HepG2 (cell line): ENCODE results near the gene NEMF. TPM values are rescaled to one million over a fixed set of nuclear protein-coding genes. Genes with fewer than 3 reads are reported as not detected.

Experiments
- CCAR2 ChIP-seq: fragments of 200-400 bp; formaldehyde crosslinking; optimal IDR thresholded peaks from 2 replicates; pipeline ENCODE3; 2018; ENCODE audit warnings: low read depth, mild to moderate bottlenecking, low read length, moderate library complexity
- GTF3A ChIP-seq: sonication (generic); formaldehyde crosslinking; conservative IDR thresholded peaks from 2 replicates; pipeline ENCODE4 v1.4.0; 2020; ENCODE audit warnings: mild to moderate bottlenecking, missing genetic modification reagents
- JARID2 ChIP-seq: sonication (generic); formaldehyde crosslinking; IDR thresholded peaks from 2 replicates; pipeline ENCODE4 v1.8.1; 2023; ENCODE audit warnings: missing genetic modification reagents, inconsistent platforms; ENCODE audit not compliant: insufficient replicate concordance
- KAT7 ChIP-seq: IDR thresholded peaks from 2 replicates; pipeline ENCODE4 v1.6.1; 2018; ENCODE audit warnings: borderline replicate concordance, missing compliant biosample characterization
- MTF2 ChIP-seq: sonication (generic); formaldehyde crosslinking; IDR thresholded peaks from 2 replicates; pipeline ENCODE4 v1.5.0; 2020; ENCODE audit warnings: missing genetic modification reagents, borderline replicate concordance
- NFRKB ChIP-seq: fragments of 450-650 bp; IDR thresholded peaks from 2 replicates; pipeline ENCODE4 v1.6.1; 2017
- SOX6 ChIP-seq, 2 experiments: fragments of 450-650 bp in 1 of 2; sonication (generic) in 1 of 2; formaldehyde crosslinking in 1 of 2; IDR thresholded peaks; 2 replicates each; pipeline versions ENCODE4 v1.4.0 to v1.6.1; 2017 to 2020; ENCODE audit warnings: antibody characterized with exemption in 1 of 2, mild to moderate bottlenecking in 1 of 2, missing genetic modification reagents in 1 of 2
- TBX3 ChIP-seq: fragments of 450-650 bp; IDR thresholded peaks from 2 replicates; pipeline ENCODE4 v1.6.1; 2017; ENCODE audit warnings: antibody characterized with exemption, mild to moderate bottlenecking, inconsistent platforms, borderline replicate concordance
- YY1 ChIP-seq: IDR thresholded peaks from 2 replicates; pipeline ENCODE4 v1.6.1; 2011; ENCODE audit warnings: low read length, low read depth, moderate library complexity, mild to moderate bottlenecking; ENCODE audit not compliant: insufficient read depth, insufficient replicate concordance
- ZFP82 ChIP-seq: sonication (generic); formaldehyde crosslinking; IDR thresholded peaks from 2 replicates; pipeline ENCODE4 v1.5.1; 2020; ENCODE audit warnings: mild to moderate bottlenecking, missing genetic modification reagents, borderline replicate concordance
- ZNF180 ChIP-seq: sonication (generic); formaldehyde crosslinking; IDR thresholded peaks from 2 replicates; pipeline ENCODE4 v1.4.0; 2020; ENCODE audit warnings: low read depth, missing genetic modification reagents, borderline replicate concordance
- ZNF7 ChIP-seq: IDR thresholded peaks from 2 replicates; pipeline ENCODE4 v1.6.1; 2016; ENCODE audit warnings: missing biosample characterization, missing genetic modification reagents
- ZNF746 ChIP-seq: sonication (generic); formaldehyde crosslinking; IDR thresholded peaks from 2 replicates; pipeline ENCODE4 v1.8.0; 2022; ENCODE audit warnings: mild to moderate bottlenecking, missing genetic modification reagents
- ZSCAN22 ChIP-seq: sonication (generic); formaldehyde crosslinking; IDR thresholded peaks from 2 replicates; pipeline ENCODE4 v1.4.0; 2020; ENCODE audit warnings: mild to moderate bottlenecking, missing genetic modification reagents
- polyA plus RNA-seq, 8 experiments: library from polyadenylated mRNA; depleted of rRNA in 3 of 8; stranded (reverse) in 7 of 8; unstranded in 1 of 8; fragments of >200 nt; fragmentation: Illumina TruSeq in 4 of 8; extraction: Trizol in 4 of 8; gene quantifications; 2 replicates each; pipeline versions ENCODE4 v1.2.1 to v1.2.3, GENCODE V29; 2011 to 2016; ENCODE audit warnings: low read depth in 4 of 8, missing spikeins in 1 of 8, mixed read lengths in 1 of 8; ENCODE audit not compliant: insufficient read depth in 1 of 8
- total RNA-seq, 5 experiments: library from RNA; depleted of rRNA; stranded (reverse); fragments of >200 nt; fragmentation: Illumina TruSeq; extraction: Trizol; gene quantifications; 2 replicates each; pipeline ENCODE4 v1.2.3, GENCODE V29; 2016; ENCODE audit warnings: low read depth in 1 of 5
- TF ChIP-seq, protein P1 (sequence below): IDR thresholded peaks from 2 replicates; pipeline ENCODE4 v1.6.1; 2016; ENCODE audit warnings: missing biosample characterization, missing genetic modification reagents, low read depth
- TF ChIP-seq, protein P2 (sequence below): sonication (generic); formaldehyde crosslinking; IDR thresholded peaks from 2 replicates; pipeline ENCODE4 v1.5.1; 2020; ENCODE audit warnings: mild to moderate bottlenecking, moderate library complexity, missing genetic modification reagents
- TF ChIP-seq, protein P3 (sequence below): sonication (generic); formaldehyde crosslinking; conservative IDR thresholded peaks from 2 replicates; pipeline ENCODE4 v1.4.0; 2020; ENCODE audit warnings: missing genetic modification reagents
- TF ChIP-seq, protein P4 (sequence below): sonication (generic); formaldehyde crosslinking; IDR thresholded peaks from 2 replicates; pipeline ENCODE4 v1.4.0; 2020; ENCODE audit warnings: missing genetic modification reagents, mild to moderate bottlenecking, borderline replicate concordance

The NEMF gene
- total and polyA plus RNA-seq, 2 of the 13 experiments (the other 11 are each of a cell fraction or from before 2014, with no cell fraction given): 21.3 to 57.9 TPM

DNA sequence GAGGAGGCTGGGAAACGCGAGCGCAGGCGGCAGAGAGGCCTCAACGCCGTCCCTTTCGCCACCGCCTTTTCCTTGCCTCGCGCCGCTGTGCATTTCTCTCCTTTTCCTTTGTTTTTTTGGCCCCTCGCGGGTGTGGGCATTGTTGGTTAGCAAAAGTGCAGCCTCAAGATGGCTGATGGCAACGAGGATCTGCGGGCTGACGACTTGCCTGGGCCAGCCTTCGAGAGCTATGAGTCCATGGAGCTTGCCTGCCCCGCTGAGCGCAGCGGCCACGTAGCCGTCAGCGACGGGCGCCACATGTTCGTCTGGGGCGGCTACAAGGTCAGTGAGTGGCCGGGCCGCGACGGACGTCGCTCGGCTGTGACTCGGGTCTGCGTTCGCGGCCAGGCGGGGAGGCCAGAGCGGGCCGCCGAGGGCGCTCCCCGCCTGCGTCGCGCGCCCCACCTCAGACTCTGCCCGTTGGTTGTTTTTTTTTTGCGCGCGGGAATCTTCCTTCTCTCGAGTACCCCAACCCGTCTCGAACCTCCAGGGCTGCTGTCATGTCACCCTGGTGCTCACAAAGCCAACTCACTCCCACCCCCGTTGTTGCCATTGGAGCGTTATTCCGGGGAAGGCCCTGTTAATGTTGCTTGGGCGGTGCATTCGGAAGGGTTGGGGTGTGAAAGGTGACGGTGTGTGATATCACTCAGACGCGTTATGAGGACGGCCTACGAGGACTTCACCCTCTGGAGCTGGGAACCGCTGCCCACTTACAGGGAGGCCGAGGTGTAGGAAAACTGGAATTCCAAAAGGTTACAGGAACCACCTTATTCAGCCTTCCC, 84.1 kb downstream of the NEMF start (continued):
- TF ChIP-seq, protein P1, sequence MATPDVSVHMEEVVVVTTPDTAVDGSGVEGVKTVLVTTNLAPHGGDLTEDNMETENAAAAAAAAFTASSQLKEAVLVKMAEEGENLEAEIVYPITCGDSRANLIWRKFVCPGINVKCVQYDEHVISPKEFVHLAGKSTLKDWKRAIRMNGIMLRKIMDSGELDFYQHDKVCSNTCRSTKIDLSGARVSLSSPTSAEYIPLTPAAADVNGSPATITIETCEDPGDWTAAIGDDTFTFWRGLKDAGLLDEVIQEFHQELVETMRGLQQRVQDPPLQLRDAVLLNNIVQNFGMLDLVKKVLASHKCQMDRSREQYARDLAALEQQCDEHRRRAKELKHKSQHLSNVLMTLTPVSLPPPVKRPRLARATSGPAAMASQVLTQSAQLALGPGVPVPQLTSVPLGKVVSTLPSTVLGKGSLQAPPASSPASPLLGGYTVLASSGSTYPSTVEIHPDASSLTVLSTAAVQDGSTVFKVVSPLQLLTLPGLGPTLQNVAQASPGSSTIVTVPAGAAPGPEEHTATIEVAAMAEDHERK (CRISPR knock-in tag): no peak
- TF ChIP-seq, protein P2, sequence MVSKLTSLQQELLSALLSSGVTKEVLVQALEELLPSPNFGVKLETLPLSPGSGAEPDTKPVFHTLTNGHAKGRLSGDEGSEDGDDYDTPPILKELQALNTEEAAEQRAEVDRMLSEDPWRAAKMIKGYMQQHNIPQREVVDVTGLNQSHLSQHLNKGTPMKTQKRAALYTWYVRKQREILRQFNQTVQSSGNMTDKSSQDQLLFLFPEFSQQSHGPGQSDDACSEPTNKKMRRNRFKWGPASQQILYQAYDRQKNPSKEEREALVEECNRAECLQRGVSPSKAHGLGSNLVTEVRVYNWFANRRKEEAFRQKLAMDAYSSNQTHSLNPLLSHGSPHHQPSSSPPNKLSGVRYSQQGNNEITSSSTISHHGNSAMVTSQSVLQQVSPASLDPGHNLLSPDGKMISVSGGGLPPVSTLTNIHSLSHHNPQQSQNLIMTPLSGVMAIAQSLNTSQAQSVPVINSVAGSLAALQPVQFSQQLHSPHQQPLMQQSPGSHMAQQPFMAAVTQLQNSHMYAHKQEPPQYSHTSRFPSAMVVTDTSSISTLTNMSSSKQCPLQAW (CRISPR knock-in tag): no peak
- TF ChIP-seq ZNF180 (CRISPR knock-in tag): no peak
- TF ChIP-seq ZSCAN22 (CRISPR knock-in tag): no peak
- no peak for TF ChIP-seq NFRKB
- TF ChIP-seq, protein P3, sequence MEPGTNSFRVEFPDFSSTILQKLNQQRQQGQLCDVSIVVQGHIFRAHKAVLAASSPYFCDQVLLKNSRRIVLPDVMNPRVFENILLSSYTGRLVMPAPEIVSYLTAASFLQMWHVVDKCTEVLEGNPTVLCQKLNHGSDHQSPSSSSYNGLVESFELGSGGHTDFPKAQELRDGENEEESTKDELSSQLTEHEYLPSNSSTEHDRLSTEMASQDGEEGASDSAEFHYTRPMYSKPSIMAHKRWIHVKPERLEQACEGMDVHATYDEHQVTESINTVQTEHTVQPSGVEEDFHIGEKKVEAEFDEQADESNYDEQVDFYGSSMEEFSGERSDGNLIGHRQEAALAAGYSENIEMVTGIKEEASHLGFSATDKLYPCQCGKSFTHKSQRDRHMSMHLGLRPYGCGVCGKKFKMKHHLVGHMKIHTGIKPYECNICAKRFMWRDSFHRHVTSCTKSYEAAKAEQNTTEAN (CRISPR knock-in tag): 0 out of 2 replicates have a peak, but pooled peaks have one; percentile 11
- 0 out of 2 replicates have a peak, but pooled peaks have one; percentile 37 for TF ChIP-seq ZNF7 (CRISPR knock-in tag)
- TF ChIP-seq TBX3: no peak
- TF ChIP-seq, protein P4, sequence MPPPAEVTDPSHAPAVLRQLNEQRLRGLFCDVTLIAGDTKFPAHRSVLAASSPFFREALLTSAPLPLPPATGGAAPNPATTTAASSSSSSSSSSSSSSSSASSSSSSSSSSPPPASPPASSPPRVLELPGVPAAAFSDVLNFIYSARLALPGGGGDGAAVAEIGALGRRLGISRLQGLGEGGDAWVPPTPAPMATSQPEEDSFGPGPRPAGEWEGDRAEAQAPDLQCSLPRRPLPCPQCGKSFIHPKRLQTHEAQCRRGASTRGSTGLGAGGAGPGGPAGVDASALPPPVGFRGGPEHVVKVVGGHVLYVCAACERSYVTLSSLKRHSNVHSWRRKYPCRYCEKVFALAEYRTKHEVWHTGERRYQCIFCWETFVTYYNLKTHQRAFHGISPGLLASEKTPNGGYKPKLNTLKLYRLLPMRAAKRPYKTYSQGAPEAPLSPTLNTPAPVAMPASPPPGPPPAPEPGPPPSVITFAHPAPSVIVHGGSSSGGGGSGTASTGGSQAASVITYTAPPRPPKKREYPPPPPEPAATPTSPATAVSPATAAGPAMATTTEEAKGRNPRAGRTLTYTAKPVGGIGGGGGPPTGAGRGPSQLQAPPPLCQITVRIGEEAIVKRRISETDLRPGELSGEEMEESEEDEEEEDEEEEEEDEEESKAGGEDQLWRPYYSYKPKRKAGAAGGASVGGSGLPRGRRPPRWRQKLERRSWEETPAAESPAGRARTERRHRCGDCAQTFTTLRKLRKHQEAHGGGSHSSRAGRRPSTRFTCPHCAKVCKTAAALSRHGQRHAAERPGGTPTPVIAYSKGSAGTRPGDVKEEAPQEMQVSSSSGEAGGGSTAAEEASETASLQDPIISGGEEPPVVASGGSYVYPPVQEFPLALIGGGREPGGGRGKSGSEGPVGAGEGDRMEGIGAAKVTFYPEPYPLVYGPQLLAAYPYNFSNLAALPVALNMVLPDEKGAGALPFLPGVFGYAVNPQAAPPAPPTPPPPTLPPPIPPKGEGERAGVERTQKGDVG: no peak
- TF ChIP-seq ZNF746 (CRISPR knock-in tag): no peak; the same call in 1 of the 2 replicates
- TF ChIP-seq KAT7 (CRISPR knock-in tag): no peak; the same call in 1 of the 2 replicates
- TF ChIP-seq YY1: no peak
- TF ChIP-seq ZFP82 (CRISPR knock-in tag): peak; percentile 10; the same call in 1 of the 2 replicates
- TF ChIP-seq SOX6 (IDR thresholded peaks at IDR 0.05): no peak
- no peak for TF ChIP-seq SOX6 (CRISPR knock-in tag; IDR thresholded peaks at IDR 0.05)
- no peak for TF ChIP-seq JARID2 (CRISPR knock-in tag)
- no peak for TF ChIP-seq MTF2 (CRISPR knock-in tag)
- no peak for TF ChIP-seq CCAR2
- TF ChIP-seq GTF3A (CRISPR knock-in tag): no peak
